LHCN-M2 (cell line): ENCODE results near the gene IL17D. TPM values are rescaled to one million over a fixed set of nuclear protein-coding genes. Genes with fewer than 3 reads are reported as not detected.
"Not testable (repeated sequence)": the region's sequence is repeated elsewhere in the genome, so short reads cannot be mapped to it uniquely, and the experiment has no call there.

Experiments used
- DNase-seq: peaks from one replicate; pipeline ENCODE4 v3.0.0-alpha.2; 2012; ENCODE audit warnings: low read depth
- polyA plus RNA-seq: library from polyadenylated mRNA; unstranded; fragments of >200 nt; gene quantifications from one replicate; pipeline ENCODE4 v1.2.1, GENCODE V29; 2012; ENCODE audit warnings: missing spikeins
- total RNA-seq: library from RNA; depleted of rRNA; stranded (reverse); fragments of >200 nt; gene quantifications from 2 replicates; pipeline ENCODE4 v1.2.3, GENCODE V29; 2014; rRNA removed

The IL17D gene
- 4.9 and 7.1 TPM in 2 replicates for total RNA-seq
- polyA plus RNA-seq, result 9.2 TPM

- no peak for DNase-seq
These were observed at the start of gene IL17D for GRCh38 chr13:20702915-20703779. Gene IL17D, plus strand, starts transcription at chr13:20703699. Its CDS starts 303 bp downstream, at chr13:20704002.

GRCh38 chr13:20654156-20654555 lies 49.3 kb upstream of the IL17D start:
- peak; percentile 49 for DNase-seq

GRCh38 chr13:20658451-20659040 lies 45.0 kb upstream of the IL17D start:
- no peak for DNase-seq

- DNase-seq, result no peak
These were observed 39.1 kb upstream of the IL17D start for GRCh38 chr13:20664351-20664750.

- no peak for DNase-seq
These were observed 36.6 kb upstream of the IL17D start for GRCh38 chr13:20666948-20667347.

- DNase-seq, result no peak
These were observed 35.6 kb upstream of the IL17D start for GRCh38 chr13:20667857-20668437.

- DNase-seq, result no peak
These were observed 34.3 kb upstream of the IL17D start for GRCh38 chr13:20669162-20669561.

GRCh38 chr13:20671789-20672188 lies 31.7 kb upstream of the IL17D start:
- DNase-seq, result no peak

- no peak for DNase-seq
These were observed 30.7 kb upstream of the IL17D start for GRCh38 chr13:20672772-20673171.

GRCh38 chr13:20673715-20674114 lies 29.8 kb upstream of the IL17D start:
- no peak for DNase-seq

GRCh38 chr13:20676213-20676612 lies 27.3 kb upstream of the IL17D start:
- DNase-seq, result no peak

GRCh38 chr13:20678606-20679005 lies 24.9 kb upstream of the IL17D start:
- not testable (repeated sequence) for DNase-seq

GRCh38 chr13:20679879-20680278 lies 23.6 kb upstream of the IL17D start:
- DNase-seq, result no peak

- no peak for DNase-seq
These were observed 23.0 kb upstream of the IL17D start for GRCh38 chr13:20680416-20681080.

GRCh38 chr13:20681481-20681880 lies 22.0 kb upstream of the IL17D start:
- peak; percentile 52 for DNase-seq

- DNase-seq, result no peak
These were observed 21.4 kb upstream of the IL17D start for GRCh38 chr13:20682061-20682460.

- no peak for DNase-seq
These were observed 19.5 kb upstream of the IL17D start for GRCh38 chr13:20684041-20684440.

- DNase-seq, result no peak
These were observed 19.0 kb upstream of the IL17D start for GRCh38 chr13:20684546-20684945.

GRCh38 chr13:20685092-20685491 lies 18.4 kb upstream of the IL17D start:
- DNase-seq, result no peak

- DNase-seq, result no peak
These were observed 17.3 kb upstream of the IL17D start for GRCh38 chr13:20686167-20686566.

- no peak for DNase-seq
These were observed 16.5 kb upstream of the IL17D start for GRCh38 chr13:20686863-20687579.
